Ishikawa (cell line): ENCODE measurements around the gene VWA3B.

Experiments
- CREB1 ChIP-seq: IDR thresholded peaks from 2 replicates; pipeline ENCODE4 v1.6.1; 2012; ENCODE audit warnings: low read depth
- EP300 ChIP-seq: IDR thresholded peaks from 2 replicates; pipeline ENCODE4 v1.6.1; 2012; ENCODE audit warnings: borderline replicate concordance
- MAX ChIP-seq: IDR thresholded peaks from 2 replicates; pipeline ENCODE4 v1.6.1; 2012
- NFIC ChIP-seq: IDR thresholded peaks from 2 replicates; pipeline ENCODE4 v1.6.1; 2012
- REST ChIP-seq: IDR thresholded peaks from 2 replicates; pipeline ENCODE4 v1.6.1; 2012; ENCODE audit warnings: low read depth, mild to moderate bottlenecking
- TAF1 ChIP-seq: IDR thresholded peaks from 2 replicates; pipeline ENCODE4 v1.6.1; 2012; ENCODE audit warnings: low read depth, mild to moderate bottlenecking
- TCF12 ChIP-seq: IDR thresholded peaks from 2 replicates; pipeline ENCODE4 v1.6.1; 2012; ENCODE audit warnings: low read depth

- no peak for TF ChIP-seq REST
- no peak for TF ChIP-seq EP300
- TF ChIP-seq CREB1 = no peak
- TF ChIP-seq TCF12 = no peak
- no peak for TF ChIP-seq NFIC
- no peak for TF ChIP-seq MAX
- TF ChIP-seq TAF1 = no peak
Observed at GRCh38 chr2:98050070-98050469, 36.9 kb upstream of the VWA3B start.
